ENCODE data around the gene ZNF837.
A peak's percentile ranks its signal among the peaks of the same experiment; 100 is the strongest.

ZNF837 gene

GRCh38 chr19:58328999-58329398 lies 51.8 kb downstream of the ZNF837 start:
- no peak for DNase-seq (ENCODE audit: low read depth)
- no peak overlapping the region for H3K4me3 ChIP-seq (ENCODE audit: control insufficient read depth, low read depth, low read length)
- TF ChIP-seq CTCF (conservative IDR thresholded peaks at IDR 0.05; ENCODE audit: control insufficient read depth, insufficient read depth, low read depth, low read length), result no peak

- DNase-seq (ENCODE audit: low read depth), result peak; percentile 96
- peak within 1 kb of the TSS; percentile 97 for H3K4me3 ChIP-seq (ENCODE audit: control insufficient read depth, low read depth, low read length)
Observed at GRCh38 chr19:58326914-58327726, 53.7 kb downstream of the ZNF837 start, which contains the start of gene ZSCAN22. Gene ZSCAN22 (plus strand): TSS chr19:58326994. CDS start chr19:58334803, 7,809 bp downstream.

GRCh38 chr19:58326501-58326913 lies 54.3 kb downstream of the ZNF837 start:
- TF ChIP-seq CTCF (conservative IDR thresholded peaks at IDR 0.05; ENCODE audit: control insufficient read depth, insufficient read depth, low read depth, low read length), result no peak
- no peak for DNase-seq (ENCODE audit: low read depth)

More at GRCh38 chr19:58326914-58327726, 53.7 kb downstream of the ZNF837 start, which contains the start of gene ZSCAN22:
- TF ChIP-seq CTCF (conservative IDR thresholded peaks at IDR 0.05; ENCODE audit: control insufficient read depth, insufficient read depth, low read depth, low read length), result no peak

GRCh38 chr19:58325311-58326022 lies 55.4 kb downstream of the ZNF837 start:
- TF ChIP-seq CTCF (conservative IDR thresholded peaks at IDR 0.05; ENCODE audit: control insufficient read depth, insufficient read depth, low read depth, low read length), result no peak
- H3K4me3 ChIP-seq (ENCODE audit: control insufficient read depth, low read depth, low read length), result no peak overlapping the region
- peak; percentile 52 for DNase-seq (ENCODE audit: low read depth)

More at GRCh38 chr19:58326501-58326913, 54.3 kb downstream of the ZNF837 start:
- peak overlapping the region; percentile 97 for H3K4me3 ChIP-seq (ENCODE audit: control insufficient read depth, low read depth, low read length)

- no peak for TF ChIP-seq CTCF (conservative IDR thresholded peaks at IDR 0.05; ENCODE audit: control insufficient read depth, insufficient read depth, low read depth, low read length)
- H3K4me3 ChIP-seq (ENCODE audit: control insufficient read depth, low read depth, low read length), result no peak overlapping the region
- no peak for DNase-seq (ENCODE audit: low read depth)
Observed at GRCh38 chr19:58319241-58319640, 61.6 kb downstream of the ZNF837 start.

- no peak for DNase-seq (ENCODE audit: low read depth)
- TF ChIP-seq CTCF (conservative IDR thresholded peaks at IDR 0.05; ENCODE audit: control insufficient read depth, insufficient read depth, low read depth, low read length), result no peak
- no peak overlapping the region for H3K4me3 ChIP-seq (ENCODE audit: control insufficient read depth, low read depth, low read length)
Observed at GRCh38 chr19:58318297-58318696, 62.5 kb downstream of the ZNF837 start.
